Endothelial cell of umbilical vein (primary cell): ENCODE data around the gene CC2D2A. TPM values are rescaled to one million over a fixed set of nuclear protein-coding genes. Genes with fewer than 3 reads are reported as not detected.

ENCODE experiments used
- BruUV-seq: library from RNA; stranded (reverse); fragments of 400-500 nt; replicated peaks from 2 replicates; lab custom pipeline; 2021; lab: Mats Ljungman, UMichigan
- CTCF ChIA-PET: fragments of 300-600, 350-600 bp; sonication (Branson Sonifier 250); formaldehyde crosslinking; loops from one replicate; lab custom pipeline; 2021; ENCODE audit warnings: antibody characterized with exemption, inconsistent platforms; lab: Charles Lee
- POLR2A ChIA-PET: fragments of 300-600, 350-600 bp; sonication (Branson Sonifier 250); formaldehyde crosslinking; loops from one replicate; lab custom pipeline; 2021; ENCODE audit warnings: antibody characterized with exemption, inconsistent platforms; lab: Charles Lee
- DNase-seq: peaks from one replicate; pipeline ENCODE4 v3.0.0-alpha.2; 2011; ENCODE audit warnings: low read depth, low spot score
- FAIRE-seq: peaks from 2 replicates; lab custom pipeline; 2011; peaks lifted over from hg19 to GRCh38; lab: Jason Lieb, UNC
- H2AFZ ChIP-seq: 2 replicates; pipeline ENCODE4 v1.6.0; 2012; ENCODE audit warnings: low read depth, low read length, control low read depth, inconsistent platforms
- H3K27ac ChIP-seq: 2 replicates; pipeline ENCODE4 v1.5.1; 2011; ENCODE audit warnings: low read depth, mild to moderate bottlenecking, control low read depth, low read length, moderate library complexity; ENCODE audit not compliant: insufficient read depth
- H3K27me3 ChIP-seq, 2 experiments: 2 replicates each; pipeline versions ENCODE4 v1.6.0 to v1.6.1; 2011; ENCODE audit warnings: low read length in 2 of 2, mixed read lengths in 1 of 2; ENCODE audit not compliant: control insufficient read depth in 2 of 2, insufficient read depth in 2 of 2
- H3K36me3 ChIP-seq, 2 experiments: 2 replicates in 1 of 2; 3 replicates in 1 of 2; pipeline ENCODE4 v1.5.1; 2011; ENCODE audit warnings: low read length in 2 of 2, mild to moderate bottlenecking in 1 of 2, moderate library complexity in 1 of 2; ENCODE audit not compliant: control insufficient read depth in 2 of 2, insufficient read depth in 2 of 2; ENCODE audit errors: extremely low read depth in 1 of 2
- H3K4me1 ChIP-seq: 3 replicates; pipeline ENCODE4 v1.5.1; 2011; ENCODE audit warnings: mild to moderate bottlenecking, low read length; ENCODE audit not compliant: control insufficient read depth, insufficient read depth; ENCODE audit errors: extremely low read depth
- H3K4me2 ChIP-seq: 2 replicates; pipeline ENCODE4 v1.6.1; 2011; ENCODE audit warnings: low read length, control low read depth, mixed read lengths; ENCODE audit not compliant: insufficient read depth
- H3K4me3 ChIP-seq, 3 experiments: fragments of 200-600 bp in 1 of 3; sonication (generic), shearing (Covaris generic) in 1 of 3; replicated peaks in 1 of 3; 2 replicates each; pipeline ENCODE4 v1.5.1; 2011 to 2016; ENCODE audit warnings: control low read depth in 3 of 3, low read length in 3 of 3, mild to moderate bottlenecking in 2 of 3, inconsistent platforms in 1 of 3, low read depth in 1 of 3, moderate library complexity in 1 of 3; ENCODE audit not compliant: insufficient read depth in 1 of 3
- H3K79me2 ChIP-seq: 2 replicates; pipeline ENCODE4 v1.6.0; 2012; ENCODE audit warnings: low read length, inconsistent platforms; ENCODE audit not compliant: control insufficient read depth, insufficient read depth
- H3K9ac ChIP-seq: replicated peaks from 2 replicates; pipeline ENCODE3; 2011; ENCODE audit warnings: low read length, control low read depth; ENCODE audit not compliant: insufficient read depth; ENCODE audit errors: extremely low read depth
- H3K9me1 ChIP-seq: replicated peaks from 3 replicates; pipeline ENCODE4 v1.6.0; 2011; ENCODE audit warnings: mild to moderate bottlenecking, low read length; ENCODE audit not compliant: control insufficient read depth, insufficient read depth; ENCODE audit errors: extremely low read depth
- H3K9me3 ChIP-seq: replicated peaks from 2 replicates; pipeline ENCODE4 v1.5.1; 2012; ENCODE audit warnings: low read length, inconsistent platforms; ENCODE audit not compliant: control insufficient read depth, insufficient read depth
- H4K20me1 ChIP-seq: replicated peaks from 2 replicates; pipeline ENCODE3; 2011; ENCODE audit warnings: mild to moderate bottlenecking, low read length; ENCODE audit not compliant: control insufficient read depth, insufficient read depth; ENCODE audit errors: extremely low read depth
- EZH2 ChIP-seq: IDR thresholded peaks from 2 replicates; pipeline ENCODE4 v1.6.1; 2012; ENCODE audit warnings: borderline replicate concordance, low read depth, mild to moderate bottlenecking, moderate library complexity, low read length, inconsistent platforms; ENCODE audit not compliant: severe bottlenecking
- FOS ChIP-seq: IDR thresholded peaks from 2 replicates; pipeline ENCODE4 v1.6.1; 2011; ENCODE audit warnings: mild to moderate bottlenecking, low read length, moderate library complexity, borderline replicate concordance; ENCODE audit not compliant: insufficient read depth
- GATA2 ChIP-seq: IDR thresholded peaks from 2 replicates; pipeline ENCODE4 v1.7.0; 2011; ENCODE audit warnings: low read depth, mild to moderate bottlenecking, moderate library complexity, mixed read lengths, low read length; ENCODE audit not compliant: insufficient read length, insufficient read depth
- JUN ChIP-seq: IDR thresholded peaks from 2 replicates; pipeline ENCODE4 v1.6.1; 2011; ENCODE audit warnings: borderline replicate concordance, low read depth; ENCODE audit not compliant: insufficient read length, insufficient read depth
- MYC ChIP-seq: IDR thresholded peaks from one replicate; pipeline ENCODE4 v1.6.1; 2011; ENCODE audit warnings: mild to moderate bottlenecking, low read depth, low read length
- POLR2A ChIP-seq: IDR thresholded peaks from 2 replicates; pipeline ENCODE4 v1.6.1; 2012; ENCODE audit warnings: low read depth, mild to moderate bottlenecking, control low read depth, low read length
- POLR2AphosphoS5 ChIP-seq: IDR thresholded peaks from 2 replicates; pipeline ENCODE4 v1.6.1; 2012; ENCODE audit warnings: low read depth, mild to moderate bottlenecking, control low read depth, low read length, moderate library complexity; ENCODE audit not compliant: insufficient read depth
- dilution Hi-C: fragments of 300-500 bp; cut with MboI; formaldehyde crosslinking; loops from one replicate; pipeline ENCODE4 v1.15.0; 2019; ENCODE audit warnings: low sequenced_read_pairs; ENCODE audit not compliant: extremely low pct_ligation_motif_present
- intact Hi-C: fragments of 100-400 bp; cut with micrococcal nuclease; formaldehyde crosslinking; loops from one replicate; pipeline ENCODE4 v1.10.0; 2022
- polyA plus RNA-seq, 4 experiments: library from polyadenylated mRNA; depleted of rRNA in 3 of 4; stranded (reverse) in 3 of 4; unstranded in 1 of 4; fragments of >200 nt; gene quantifications; 2 replicates each; pipeline versions ENCODE4 v1.2.1 to v1.2.3, GENCODE V29; 2011 to 2012; ENCODE audit warnings: missing spikeins in 1 of 4
- total RNA-seq: library from RNA; stranded (reverse); gene quantifications from 2 replicates; pipeline ENCODE4 v1.2.3, GENCODE V29; 2021
- TF ChIP-seq, protein P1 (sequence below), 2 donors: IDR thresholded peaks; 1 replicate in 1 of 2; 2 replicates in 1 of 2; pipeline ENCODE4 v1.5.1; 2011; ENCODE audit warnings: low read length in 2 of 2, mild to moderate bottlenecking in 2 of 2, moderate library complexity in 2 of 2, control low read depth in 1 of 2, inconsistent platforms in 1 of 2, low read depth in 1 of 2; ENCODE audit not compliant: insufficient read depth in 1 of 2; ENCODE audit errors: extremely low read depth in 1 of 2
- TF ChIP-seq, protein P2 (sequence below): IDR thresholded peaks from 2 replicates; pipeline ENCODE4 v1.6.1; 2011; ENCODE audit not compliant: insufficient read depth, insufficient read length

Gene CC2D2A
- total and polyA plus RNA-seq, 2 donors (not counting 3 experiments of a cell fraction or from before 2014, with no cell fraction given) = 10.2 to 22.4 TPM

GRCh38 chr4:15470128-15470475 lies 420 bp downstream of the CC2D2A start:
- Histone ChIP-seq H3K4me2 (peak overlapping the region; percentile 71), H3K9ac (peak overlapping the region; percentile 45), H3K79me2 (no peaks in the 10 kb centered on the region), H3K4me1 (peaks cover 3% of the 10 kb centered on the region), H2AFZ (peak overlapping the region; percentile 97), H3K36me3 (no peaks in the 10 kb centered on the region), H3K27ac (no peak overlapping the region), H3K27me3 (peaks cover 2 to 10% of the 10 kb centered on the region in 2 experiments), H4K20me1 (no peaks in the 10 kb centered on the region), H3K9me1 (no peaks in the 10 kb centered on the region), H3K4me3 (peak overlapping the region; percentile 44 to 83 (median 51)), H3K9me3 (no peaks in the 10 kb centered on the region)
- ChIA-PET POLR2A (no interaction called here), CTCF (interaction anchor here (0.9 to 3.9 kb wide), 10 partner anchors 9 to 531 kb away, joined by 3 to 31 read pairs (median 8); no protein-coding TSS in a partner anchor)
- FAIRE-seq = no peak
- dilution Hi-C loops = no loop called here
- intact Hi-C loops = loop anchor here (10.0 kb wide), 2 partner anchors 725 to 795 kb away; no protein-coding TSS in a partner anchor
- no peak for DNase-seq
- TF ChIP-seq JUN = no peak
- TF ChIP-seq, protein P1, sequence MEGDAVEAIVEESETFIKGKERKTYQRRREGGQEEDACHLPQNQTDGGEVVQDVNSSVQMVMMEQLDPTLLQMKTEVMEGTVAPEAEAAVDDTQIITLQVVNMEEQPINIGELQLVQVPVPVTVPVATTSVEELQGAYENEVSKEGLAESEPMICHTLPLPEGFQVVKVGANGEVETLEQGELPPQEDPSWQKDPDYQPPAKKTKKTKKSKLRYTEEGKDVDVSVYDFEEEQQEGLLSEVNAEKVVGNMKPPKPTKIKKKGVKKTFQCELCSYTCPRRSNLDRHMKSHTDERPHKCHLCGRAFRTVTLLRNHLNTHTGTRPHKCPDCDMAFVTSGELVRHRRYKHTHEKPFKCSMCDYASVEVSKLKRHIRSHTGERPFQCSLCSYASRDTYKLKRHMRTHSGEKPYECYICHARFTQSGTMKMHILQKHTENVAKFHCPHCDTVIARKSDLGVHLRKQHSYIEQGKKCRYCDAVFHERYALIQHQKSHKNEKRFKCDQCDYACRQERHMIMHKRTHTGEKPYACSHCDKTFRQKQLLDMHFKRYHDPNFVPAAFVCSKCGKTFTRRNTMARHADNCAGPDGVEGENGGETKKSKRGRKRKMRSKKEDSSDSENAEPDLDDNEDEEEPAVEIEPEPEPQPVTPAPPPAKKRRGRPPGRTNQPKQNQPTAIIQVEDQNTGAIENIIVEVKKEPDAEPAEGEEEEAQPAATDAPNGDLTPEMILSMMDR (IDR thresholded peaks at IDR 0.05; ENCODE audit: extremely low read depth in 1 of 2, insufficient read depth in 1 of 2, low read depth in 1 of 2, low read length in 2 of 2) = no peak
- TF ChIP-seq POLR2AphosphoS5 = no peak
- no peak for TF ChIP-seq FOS
- no peak for TF ChIP-seq GATA2
- no peak for TF ChIP-seq MYC
- TF ChIP-seq POLR2A = no peak
- TF ChIP-seq, protein P2, sequence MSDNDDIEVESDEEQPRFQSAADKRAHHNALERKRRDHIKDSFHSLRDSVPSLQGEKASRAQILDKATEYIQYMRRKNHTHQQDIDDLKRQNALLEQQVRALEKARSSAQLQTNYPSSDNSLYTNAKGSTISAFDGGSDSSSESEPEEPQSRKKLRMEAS = no peak
- TF ChIP-seq EZH2 = no peak
- no TSS peak for BruUV-seq
